ENCODE measurements around the gene ARL2BP.
"Not testable (repeated sequence)": the region's sequence is repeated elsewhere in the genome, so short reads cannot be mapped to it uniquely, and the experiment has no call there.

Gene ARL2BP

GRCh38 chr16:57244767-57245471 is at the start of gene ARL2BP:
ARL2BP (plus strand) TSS chr16:57245259; CDS start chr16:57245368, 109 bp downstream.
- H3K36me3 Mint-ChIP-seq (ENCODE audit: low read depth), result peaks cover 38% of the 10 kb centered on the region
- no peaks in the 10 kb centered on the region for H3K27me3 Mint-ChIP-seq
- peak within 1 kb of the TSS; percentile 91 for H3K4me3 Mint-ChIP-seq
- H3K4me1 Mint-ChIP-seq (ENCODE audit: low read depth), result peaks cover 24% of the 10 kb centered on the region
- H3K9me3 Mint-ChIP-seq, result no peaks in the 10 kb centered on the region
- peak within 1 kb of the TSS; percentile 94 for H3K27ac Mint-ChIP-seq

GRCh38 chr16:57196286-57196685 is 48.8 kb upstream of the ARL2BP start:
- Mint-ChIP-seq H3K27ac (no peak overlapping the region), H3K4me1 (ENCODE audit: low read depth) (peaks cover 20% of the 10 kb centered on the region)

GRCh38 chr16:57196753-57197152 is 48.3 kb upstream of the ARL2BP start:
- Mint-ChIP-seq H3K4me3 (no peak overlapping the region), H3K27ac (no peak overlapping the region), H3K4me1 (ENCODE audit: low read depth) (peaks cover 17% of the 10 kb centered on the region), H3K9me3 (no peaks in the 10 kb centered on the region), H3K27me3 (no peaks in the 10 kb centered on the region), H3K36me3 (ENCODE audit: low read depth) (peaks cover 7% of the 10 kb centered on the region)

More at GRCh38 chr16:57196286-57196685, 48.8 kb upstream of the ARL2BP start:
- no peaks in the 10 kb centered on the region for H3K9me3 Mint-ChIP-seq
- no peak overlapping the region for H3K4me3 Mint-ChIP-seq
- no peaks in the 10 kb centered on the region for H3K27me3 Mint-ChIP-seq
- peaks cover 7% of the 10 kb centered on the region for H3K36me3 Mint-ChIP-seq (ENCODE audit: low read depth)

- H3K27ac Mint-ChIP-seq, result not testable (repeated sequence)
These were observed 44.7 kb upstream of the ARL2BP start for GRCh38 chr16:57200321-57200720.

GRCh38 chr16:57200926-57201325 is 44.1 kb upstream of the ARL2BP start:
- not testable (repeated sequence) for H3K9me3 Mint-ChIP-seq; H3K27ac Mint-ChIP-seq; H3K4me3 Mint-ChIP-seq; H3K4me1 Mint-ChIP-seq (ENCODE audit: low read depth); H3K27me3 Mint-ChIP-seq
- H3K36me3 Mint-ChIP-seq (ENCODE audit: low read depth), result peaks cover 26% of the 10 kb centered on the region

More at GRCh38 chr16:57200321-57200720, 44.7 kb upstream of the ARL2BP start:
- not testable (repeated sequence) for H3K4me3 Mint-ChIP-seq; H3K9me3 Mint-ChIP-seq; H3K27me3 Mint-ChIP-seq; H3K4me1 Mint-ChIP-seq (ENCODE audit: low read depth)
- peaks cover 22% of the 10 kb centered on the region for H3K36me3 Mint-ChIP-seq (ENCODE audit: low read depth)

GRCh38 chr16:57202095-57202886 is 42.8 kb upstream of the ARL2BP start:
- peak overlapping the region; percentile 17 for H3K27ac Mint-ChIP-seq
- peaks cover 21% of the 10 kb centered on the region for H3K36me3 Mint-ChIP-seq (ENCODE audit: low read depth)
- H3K4me3 Mint-ChIP-seq, result no peak overlapping the region

GRCh38 chr16:57203451-57203850 is 41.6 kb upstream of the ARL2BP start:
- Mint-ChIP-seq H3K27ac (peak overlapping the region; percentile 21), H3K9me3 (no peaks in the 10 kb centered on the region), H3K27me3 (no peaks in the 10 kb centered on the region), H3K4me1 (ENCODE audit: low read depth) (no peaks in the 10 kb centered on the region), H3K36me3 (ENCODE audit: low read depth) (peaks cover 28% of the 10 kb centered on the region), H3K4me3 (no peak overlapping the region)

More at GRCh38 chr16:57202095-57202886, 42.8 kb upstream of the ARL2BP start:
- Mint-ChIP-seq H3K9me3 (no peaks in the 10 kb centered on the region), H3K27me3 (no peaks in the 10 kb centered on the region), H3K4me1 (ENCODE audit: low read depth) (no peaks in the 10 kb centered on the region)

- H3K36me3 Mint-ChIP-seq (ENCODE audit: low read depth), result peaks cover 34% of the 10 kb centered on the region
- H3K27ac Mint-ChIP-seq, result no peak overlapping the region
- H3K27me3 Mint-ChIP-seq, result no peaks in the 10 kb centered on the region
- no peaks in the 10 kb centered on the region for H3K9me3 Mint-ChIP-seq
- H3K4me1 Mint-ChIP-seq (ENCODE audit: low read depth), result no peaks in the 10 kb centered on the region
- no peak overlapping the region for H3K4me3 Mint-ChIP-seq
These were observed 40.4 kb upstream of the ARL2BP start for GRCh38 chr16:57204675-57205074.

GRCh38 chr16:57208926-57209325 is 36.1 kb upstream of the ARL2BP start:
- Mint-ChIP-seq H3K27ac (no peak overlapping the region), H3K27me3 (no peaks in the 10 kb centered on the region), H3K36me3 (ENCODE audit: low read depth) (peaks cover 59% of the 10 kb centered on the region), H3K4me1 (ENCODE audit: low read depth) (no peaks in the 10 kb centered on the region), H3K4me3 (no peak overlapping the region), H3K9me3 (no peaks in the 10 kb centered on the region)

- H3K4me1 Mint-ChIP-seq (ENCODE audit: low read depth), result no peaks in the 10 kb centered on the region
- no peaks in the 10 kb centered on the region for H3K9me3 Mint-ChIP-seq
- peaks cover 64% of the 10 kb centered on the region for H3K36me3 Mint-ChIP-seq (ENCODE audit: low read depth)
- no peaks in the 10 kb centered on the region for H3K27me3 Mint-ChIP-seq
- H3K4me3 Mint-ChIP-seq, result no peak overlapping the region
- no peak overlapping the region for H3K27ac Mint-ChIP-seq
These were observed 35.3 kb upstream of the ARL2BP start for GRCh38 chr16:57209780-57210179.

GRCh38 chr16:57213462-57213861 is 31.6 kb upstream of the ARL2BP start:
- Mint-ChIP-seq H3K27ac (no peak overlapping the region), H3K4me3 (no peak overlapping the region), H3K27me3 (no peaks in the 10 kb centered on the region), H3K36me3 (ENCODE audit: low read depth) (peaks cover 80% of the 10 kb centered on the region), H3K9me3 (peaks cover 15% of the 10 kb centered on the region), H3K4me1 (ENCODE audit: low read depth) (no peaks in the 10 kb centered on the region)

GRCh38 chr16:57216968-57217367 is 28.1 kb upstream of the ARL2BP start:
- Mint-ChIP-seq H3K4me3 (no peak overlapping the region), H3K4me1 (ENCODE audit: low read depth) (no peaks in the 10 kb centered on the region), H3K27ac (no peak overlapping the region), H3K36me3 (ENCODE audit: low read depth) (peaks cover 93% of the 10 kb centered on the region), H3K9me3 (peaks cover 24% of the 10 kb centered on the region), H3K27me3 (no peaks in the 10 kb centered on the region)

GRCh38 chr16:57223057-57223456 is 22.0 kb upstream of the ARL2BP start:
- Mint-ChIP-seq H3K4me3 (no peak overlapping the region), H3K27me3 (no peaks in the 10 kb centered on the region), H3K4me1 (ENCODE audit: low read depth) (no peaks in the 10 kb centered on the region), H3K27ac (no peak overlapping the region), H3K36me3 (ENCODE audit: low read depth) (peaks cover 74% of the 10 kb centered on the region), H3K9me3 (peaks cover 12% of the 10 kb centered on the region)

GRCh38 chr16:57224651-57225335 is 20.3 kb upstream of the ARL2BP start:
- no peak overlapping the region for H3K4me3 Mint-ChIP-seq
- H3K27me3 Mint-ChIP-seq, result no peaks in the 10 kb centered on the region
- peaks cover 65% of the 10 kb centered on the region for H3K36me3 Mint-ChIP-seq (ENCODE audit: low read depth)
- H3K9me3 Mint-ChIP-seq, result no peaks in the 10 kb centered on the region
- H3K27ac Mint-ChIP-seq, result no peak overlapping the region
- no peaks in the 10 kb centered on the region for H3K4me1 Mint-ChIP-seq (ENCODE audit: low read depth)

- no peak overlapping the region for H3K27ac Mint-ChIP-seq
- no peak overlapping the region for H3K4me3 Mint-ChIP-seq
- no peaks in the 10 kb centered on the region for H3K27me3 Mint-ChIP-seq
- H3K4me1 Mint-ChIP-seq (ENCODE audit: low read depth), result no peaks in the 10 kb centered on the region
- no peaks in the 10 kb centered on the region for H3K9me3 Mint-ChIP-seq
- peaks cover 63% of the 10 kb centered on the region for H3K36me3 Mint-ChIP-seq (ENCODE audit: low read depth)
These were observed 19.1 kb upstream of the ARL2BP start for GRCh38 chr16:57225978-57226377.
